Ishikawa (cell line): ENCODE data around the gene NR1D2.

ENCODE experiments used
- CEBPB ChIP-seq: IDR thresholded peaks from 2 replicates; pipeline ENCODE4 v1.6.1; 2012
- CREB1 ChIP-seq: IDR thresholded peaks from 2 replicates; pipeline ENCODE4 v1.6.1; 2012; ENCODE audit warnings: low read depth
- EGR1 ChIP-seq: IDR thresholded peaks from 2 replicates; pipeline ENCODE4 v1.6.1; 2012
- EP300 ChIP-seq: IDR thresholded peaks from 2 replicates; pipeline ENCODE4 v1.6.1; 2012; ENCODE audit warnings: borderline replicate concordance
- FOXM1 ChIP-seq: IDR thresholded peaks from 2 replicates; pipeline ENCODE4 v1.6.1; 2012; ENCODE audit warnings: low read depth, borderline replicate concordance
- MAX ChIP-seq: IDR thresholded peaks from 2 replicates; pipeline ENCODE4 v1.6.1; 2012
- NFIC ChIP-seq: IDR thresholded peaks from 2 replicates; pipeline ENCODE4 v1.6.1; 2012
- RAD21 ChIP-seq: IDR thresholded peaks from 2 replicates; pipeline ENCODE4 v1.6.1; 2012; ENCODE audit warnings: low read depth
- REST ChIP-seq: IDR thresholded peaks from 2 replicates; pipeline ENCODE4 v1.6.1; 2012; ENCODE audit warnings: low read depth, mild to moderate bottlenecking
- TAF1 ChIP-seq: IDR thresholded peaks from 2 replicates; pipeline ENCODE4 v1.6.1; 2012; ENCODE audit warnings: low read depth, mild to moderate bottlenecking
- TCF12 ChIP-seq: IDR thresholded peaks from 2 replicates; pipeline ENCODE4 v1.6.1; 2012; ENCODE audit warnings: low read depth
- TEAD4 ChIP-seq: IDR thresholded peaks from 2 replicates; pipeline ENCODE4 v1.6.1; 2012
- USF1 ChIP-seq: IDR thresholded peaks from 2 replicates; pipeline ENCODE4 v1.6.1; 2012
- YY1 ChIP-seq: IDR thresholded peaks from 2 replicates; pipeline ENCODE4 v1.6.1; 2012; ENCODE audit warnings: low read depth
- ZBTB7A ChIP-seq: IDR thresholded peaks from 2 replicates; pipeline ENCODE4 v1.6.1; 2012; ENCODE audit warnings: low read depth

Gene NR1D2

GRCh38 chr3:23926246-23926645 lies 18.8 kb upstream of the NR1D2 start:
- TF ChIP-seq MAX (no peak), TEAD4 (no peak), TAF1 (no peak), FOXM1 (no peak), CEBPB (no peak), CREB1 (no peak), RAD21 (no peak), TCF12 (no peak), YY1 (no peak), EGR1 (no peak), ZBTB7A (no peak), NFIC (no peak), USF1 (no peak), EP300 (no peak), REST (no peak)

- TF ChIP-seq RAD21, result peak; percentile 39; the same call in 1 of the 2 replicates
- TF ChIP-seq FOXM1, result no peak
Observed at GRCh38 chr3:23926736-23927135, 18.4 kb upstream of the NR1D2 start.

- TF ChIP-seq NFIC, result no peak
- TF ChIP-seq USF1, result no peak
- no peak for TF ChIP-seq ZBTB7A
- no peak for TF ChIP-seq EGR1
- no peak for TF ChIP-seq YY1
- TF ChIP-seq REST, result no peak
- no peak for TF ChIP-seq CEBPB
- TF ChIP-seq MAX, result no peak
- TF ChIP-seq RAD21, result no peak
- TF ChIP-seq FOXM1, result no peak
- TF ChIP-seq CREB1, result no peak
Observed at GRCh38 chr3:23928524-23928923, 16.6 kb upstream of the NR1D2 start.

- TF ChIP-seq EGR1 (no peak), REST (no peak), EP300 (no peak), TAF1 (no peak), YY1 (no peak), TCF12 (no peak), CREB1 (no peak)
Observed at GRCh38 chr3:23931597-23931996, 13.5 kb upstream of the NR1D2 start.

GRCh38 chr3:23932571-23932970 lies 12.5 kb upstream of the NR1D2 start:
- TF ChIP-seq MAX (no peak), CREB1 (no peak), EP300 (no peak), ZBTB7A (no peak), TCF12 (no peak), USF1 (no peak), TEAD4 (no peak), FOXM1 (no peak)
